OCI-LY3 (cell line): Measurements from ENCODE around the gene TXLNA.
A peak's percentile ranks its signal among the peaks of the same experiment; 100 is the strongest.

Source experiments
- H2AFZ ChIP-seq: fragments of 200-600, 300-600 bp; shearing (Covaris generic); 2 replicates; pipeline ENCODE4 v1.6.0; 2014; ENCODE audit warnings: antibody characterized with exemption, low read depth, low read length
- H3K27ac ChIP-seq: fragments of 200-600, 300-600 bp; sonication (generic); 2 replicates; pipeline ENCODE4 v1.5.1; 2014; ENCODE audit warnings: mild to moderate bottlenecking, low read length, moderate library complexity, mixed read lengths
- H3K27me3 ChIP-seq: fragments of 200-600, 300-600 bp; sonication (generic); 2 replicates; pipeline ENCODE4 v1.6.1; 2014; ENCODE audit warnings: low read depth, low read length, mixed read lengths
- H3K36me3 ChIP-seq: fragments of 200-600, 300-600 bp; sonication (generic); replicated peaks from 2 replicates; pipeline ENCODE3; 2014; ENCODE audit warnings: low read depth, low read length, mixed read lengths
- H3K4me1 ChIP-seq: fragments of 300-600, 200-600 bp; sonication (generic); 2 replicates; pipeline ENCODE4 v1.6.1; 2014; ENCODE audit warnings: low read length, mixed read lengths
- H3K4me2 ChIP-seq: fragments of 200-600, 300-600 bp; sonication (generic); 2 replicates; pipeline ENCODE4 v1.6.1; 2014; ENCODE audit warnings: low read length, mixed read lengths
- H3K4me3 ChIP-seq: fragments of 300-600, 200-600 bp; sonication (generic); 2 replicates; pipeline ENCODE4 v1.5.1; 2014; ENCODE audit warnings: antibody characterized with exemption, mild to moderate bottlenecking, low read length, moderate library complexity
- H3K79me2 ChIP-seq: fragments of 300-600, 200-600 bp; shearing (Covaris generic); 2 replicates; pipeline ENCODE4 v1.6.1; 2014; ENCODE audit warnings: mild to moderate bottlenecking, low read length, mixed read lengths
- H3K9ac ChIP-seq: fragments of 300-600, 200-600 bp; shearing (Covaris generic); 2 replicates; pipeline ENCODE4 v1.6.0; 2014; ENCODE audit warnings: mild to moderate bottlenecking, low read length, moderate library complexity
- H3K9me3 ChIP-seq: fragments of 200-600, 300-600 bp; shearing (Covaris generic); 2 replicates; pipeline ENCODE4 v1.6.1; 2014; ENCODE audit warnings: low read length, mixed read lengths; ENCODE audit not compliant: insufficient read depth
- H4K20me1 ChIP-seq: fragments of 200-600, 300-600 bp; sonication (generic); 2 replicates; pipeline ENCODE4 v1.6.1; 2016; ENCODE audit warnings: low read length, mixed read lengths; ENCODE audit not compliant: insufficient read depth
- EZH2phosphoT487 ChIP-seq: fragments of 200-600 bp; shearing (Covaris generic); IDR thresholded peaks from 2 replicates; pipeline ENCODE4 v1.6.1; 2018; ENCODE audit warnings: antibody characterized with exemption, mixed run types, low read depth
- TF ChIP-seq, protein P1 (sequence below): fragments of 200-600, 300-600 bp; sonication (generic); IDR thresholded peaks from 2 replicates; pipeline ENCODE4 v1.5.1; 2014; ENCODE audit warnings: antibody characterized with exemption, low read length, low read depth

Gene TXLNA

DNA sequence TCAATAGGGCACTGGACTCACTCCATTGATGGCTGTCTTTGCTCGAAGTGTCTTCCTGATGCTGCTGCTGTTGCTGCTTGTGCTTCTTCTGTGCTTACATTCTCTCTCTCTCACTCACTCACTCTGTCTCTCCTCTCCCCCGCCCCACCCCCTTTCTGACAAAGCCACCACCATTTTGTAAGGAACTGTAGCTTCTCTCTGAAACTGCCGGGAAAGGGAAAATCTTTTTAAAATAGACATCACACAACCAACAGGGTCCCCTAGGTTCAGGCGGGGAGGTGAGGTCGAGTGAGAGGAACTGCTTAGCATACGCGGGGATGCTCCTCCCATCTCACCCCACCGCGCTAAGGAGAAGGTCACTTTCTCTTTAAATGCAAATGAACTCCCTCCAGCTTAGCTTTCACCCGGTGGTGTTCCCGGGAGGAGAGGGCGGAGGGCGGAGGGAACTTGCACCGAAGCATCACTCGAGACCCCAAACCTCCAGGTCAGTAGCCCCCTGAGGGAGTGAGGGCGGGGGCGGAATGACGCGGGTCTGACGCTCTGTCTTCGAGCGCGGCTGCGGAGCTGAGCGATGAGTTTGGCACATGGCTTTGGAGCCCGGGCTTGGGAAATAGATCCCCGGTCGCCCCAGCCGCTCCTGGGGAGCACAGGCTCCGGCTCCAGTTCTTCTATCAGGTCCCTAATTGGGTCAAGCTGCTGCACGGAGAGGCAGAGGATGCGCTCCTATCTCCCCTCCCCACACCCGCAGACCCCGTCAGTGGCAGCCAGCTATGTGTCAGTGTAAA lies 20.9 kb downstream of the TXLNA start, which contains the start of gene CCDC28B:
Gene CCDC28B, plus strand, starts transcription at position 370 of the 785 bp plus-strand sequence. CDS start 1,341 bp downstream, outside the sequence.
- Histone ChIP-seq H3K4me3 (peak within 1 kb of the TSS; percentile 88), H3K9me3 (no peaks in the 10 kb centered on the region), H3K4me2 (peak within 1 kb of the TSS; percentile 81), H3K36me3 (peaks cover 17% of the 10 kb centered on the region), H3K9ac (peak within 1 kb of the TSS; percentile 76), H3K27me3 (no peaks in the 10 kb centered on the region), H3K4me1 (peaks cover 40% of the 10 kb centered on the region), H3K27ac (peak within 1 kb of the TSS; percentile 93), H3K79me2 (peaks cover 23% of the 10 kb centered on the region), H4K20me1 (no peaks in the 10 kb centered on the region), H2AFZ (peak within 1 kb of the TSS; percentile 38; the same call in 1 of the 2 replicates)
- TF ChIP-seq EZH2phosphoT487 = no peak
- TF ChIP-seq, protein P1, sequence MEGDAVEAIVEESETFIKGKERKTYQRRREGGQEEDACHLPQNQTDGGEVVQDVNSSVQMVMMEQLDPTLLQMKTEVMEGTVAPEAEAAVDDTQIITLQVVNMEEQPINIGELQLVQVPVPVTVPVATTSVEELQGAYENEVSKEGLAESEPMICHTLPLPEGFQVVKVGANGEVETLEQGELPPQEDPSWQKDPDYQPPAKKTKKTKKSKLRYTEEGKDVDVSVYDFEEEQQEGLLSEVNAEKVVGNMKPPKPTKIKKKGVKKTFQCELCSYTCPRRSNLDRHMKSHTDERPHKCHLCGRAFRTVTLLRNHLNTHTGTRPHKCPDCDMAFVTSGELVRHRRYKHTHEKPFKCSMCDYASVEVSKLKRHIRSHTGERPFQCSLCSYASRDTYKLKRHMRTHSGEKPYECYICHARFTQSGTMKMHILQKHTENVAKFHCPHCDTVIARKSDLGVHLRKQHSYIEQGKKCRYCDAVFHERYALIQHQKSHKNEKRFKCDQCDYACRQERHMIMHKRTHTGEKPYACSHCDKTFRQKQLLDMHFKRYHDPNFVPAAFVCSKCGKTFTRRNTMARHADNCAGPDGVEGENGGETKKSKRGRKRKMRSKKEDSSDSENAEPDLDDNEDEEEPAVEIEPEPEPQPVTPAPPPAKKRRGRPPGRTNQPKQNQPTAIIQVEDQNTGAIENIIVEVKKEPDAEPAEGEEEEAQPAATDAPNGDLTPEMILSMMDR = no peak

DNA sequence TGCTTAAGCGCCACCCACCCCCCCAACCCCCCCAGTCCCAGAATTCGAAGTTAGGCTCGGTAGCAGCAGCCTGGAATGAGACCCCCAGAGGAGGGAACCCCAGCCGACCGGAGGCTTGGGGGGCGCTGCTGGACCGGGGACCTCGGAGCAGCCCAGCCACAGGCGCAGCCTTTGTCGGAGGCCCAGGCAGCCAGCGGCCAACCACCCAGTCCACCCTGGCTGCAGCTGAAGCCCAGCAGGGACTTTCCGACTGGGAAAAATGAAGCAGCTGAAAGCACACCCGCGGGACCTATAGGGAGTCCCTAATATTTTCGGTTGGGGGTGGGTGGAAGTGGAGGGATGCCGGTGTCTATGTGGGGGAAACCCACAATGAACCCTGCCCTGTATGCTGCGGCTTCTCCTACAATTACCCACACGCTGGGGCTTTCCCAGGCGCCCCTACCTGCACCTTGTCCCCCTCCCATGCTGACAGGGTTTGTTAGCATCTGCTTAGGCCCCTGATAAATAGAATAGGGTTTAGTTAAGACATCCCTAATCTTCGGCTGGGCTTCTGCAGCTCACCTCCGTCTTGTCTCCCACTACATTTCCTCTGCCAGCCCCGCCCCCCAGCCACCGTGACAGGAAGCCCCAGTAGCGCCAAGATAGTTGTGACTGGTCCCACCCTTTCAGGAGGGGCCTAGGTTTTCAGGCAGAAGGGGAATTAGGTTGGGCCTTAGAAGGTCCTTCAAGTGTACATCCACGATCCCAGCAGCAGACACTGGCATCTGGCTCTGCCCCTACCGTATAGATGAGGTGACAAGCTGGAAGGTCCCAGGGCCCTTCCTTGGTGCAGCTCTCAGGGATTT lies 21.8 kb downstream of the TXLNA start:
- Histone ChIP-seq H3K4me3 (peak overlapping the region; percentile 88), H3K4me2 (peak overlapping the region; percentile 81), H3K27me3 (no peaks in the 10 kb centered on the region), H3K9ac (peak overlapping the region; percentile 76), H3K27ac (peak overlapping the region; percentile 93), H4K20me1 (no peaks in the 10 kb centered on the region), H3K36me3 (peaks cover 21% of the 10 kb centered on the region), H3K79me2 (peaks cover 23% of the 10 kb centered on the region), H3K4me1 (peaks cover 44% of the 10 kb centered on the region), H2AFZ (no peak overlapping the region), H3K9me3 (no peaks in the 10 kb centered on the region)
- no peak for TF ChIP-seq EZH2phosphoT487

DNA sequence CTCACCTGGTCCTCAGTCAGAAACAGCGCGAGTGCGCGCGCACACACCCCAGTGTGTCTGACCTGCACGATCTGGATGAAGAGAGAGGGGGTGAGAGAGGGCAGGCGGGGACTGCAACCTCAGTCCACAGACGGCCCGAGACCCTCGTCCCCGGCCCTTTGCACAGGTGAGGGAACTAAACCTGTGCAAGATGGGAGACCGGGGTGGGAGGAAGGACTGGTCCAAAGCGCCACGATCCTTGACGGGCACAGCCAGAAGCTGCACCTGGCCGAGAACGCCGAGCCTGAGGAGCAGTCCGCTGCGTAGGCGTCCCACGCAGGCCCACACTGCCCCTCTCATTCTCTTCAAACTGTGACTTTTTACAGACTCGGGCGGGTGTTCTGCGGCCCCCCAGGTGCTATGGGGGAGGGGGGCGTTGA lies 25.5 kb downstream of the TXLNA start:
- H3K27ac ChIP-seq = no peak overlapping the region

More for the DNA sequence above, 25.5 kb downstream of the TXLNA start:
- Histone ChIP-seq H2AFZ (no peak overlapping the region), H3K36me3 (peaks cover 26% of the 10 kb centered on the region), H3K27me3 (no peaks in the 10 kb centered on the region), H3K4me3 (peak overlapping the region; percentile 76), H3K4me1 (peaks cover 43% of the 10 kb centered on the region), H4K20me1 (no peaks in the 10 kb centered on the region), H3K9ac (0 out of 2 replicates have a peak overlapping the region, but pooled peaks have one; percentile 10), H3K9me3 (no peaks in the 10 kb centered on the region), H3K4me2 (peak overlapping the region; percentile 66), H3K79me2 (peaks cover 23% of the 10 kb centered on the region)
- no peak for TF ChIP-seq EZH2phosphoT487
- TF ChIP-seq, protein P1 = no peak
